ENCODE data around the gene SPEM3.

Gene SPEM3

GRCh38 chr17:7437950-7438614, 9.4 kb downstream of the SPEM3 start:
- 2% methylated on average over 48 of the region's 48 CpGs for WGBS
- no peaks in the 10 kb centered on the region for H3K36me3 ChIP-seq (ENCODE audit: insufficient read depth, low read length)
- H3K27me3 ChIP-seq (ENCODE audit: insufficient read depth, low read length), result peaks cover 39% of the 10 kb centered on the region
- peak overlapping the region; percentile 95 for H3K4me3 ChIP-seq (ENCODE audit: low read length)
- H3K9ac ChIP-seq (ENCODE audit: low read depth, low read length), result peak overlapping the region; percentile 50; the same call in 1 of the 2 replicates
- no peak overlapping the region for H3K27ac ChIP-seq (ENCODE audit: low read depth, low read length)
- no peaks in the 10 kb centered on the region for H3K9me3 ChIP-seq (ENCODE audit: insufficient read depth, low read depth, low read length)
- peaks cover 16% of the 10 kb centered on the region for H3K4me1 ChIP-seq (ENCODE audit: insufficient read depth, low read length)

GRCh38 chr17:7438656-7439460, 10.2 kb downstream of the SPEM3 start:
- Histone ChIP-seq H3K4me1 (ENCODE audit: insufficient read depth, low read length) (peaks cover 16% of the 10 kb centered on the region), H3K9me3 (ENCODE audit: insufficient read depth, low read depth, low read length) (no peaks in the 10 kb centered on the region), H3K4me3 (ENCODE audit: low read length) (peak overlapping the region; percentile 95), H3K27ac (ENCODE audit: low read depth, low read length) (no peak overlapping the region), H3K27me3 (ENCODE audit: insufficient read depth, low read length) (peaks cover 39% of the 10 kb centered on the region), H3K9ac (ENCODE audit: low read depth, low read length) (peak overlapping the region; percentile 50; the same call in 1 of the 2 replicates), H3K36me3 (ENCODE audit: insufficient read depth, low read length) (no peaks in the 10 kb centered on the region)
- WGBS, result 28% methylated on average over 11 of the region's 11 CpGs

GRCh38 chr17:7439462-7440112, 10.9 kb downstream of the SPEM3 start, which contains the start of gene FGF11:
Gene FGF11 (plus strand): TSS chr17:7439512. CDS start chr17:7439621, 109 bp downstream.
- H3K9ac ChIP-seq (ENCODE audit: low read depth, low read length), result peak within 1 kb of the TSS; percentile 87
- H3K9me3 ChIP-seq (ENCODE audit: insufficient read depth, low read depth, low read length), result no peaks in the 10 kb centered on the region
- peak within 1 kb of the TSS; percentile 96 for H3K27ac ChIP-seq (ENCODE audit: low read depth, low read length)
- H3K27me3 ChIP-seq (ENCODE audit: insufficient read depth, low read length), result peaks cover 39% of the 10 kb centered on the region
- H3K4me3 ChIP-seq (ENCODE audit: low read length), result peak within 1 kb of the TSS; percentile 95
- no peaks in the 10 kb centered on the region for H3K36me3 ChIP-seq (ENCODE audit: insufficient read depth, low read length)
- H3K4me1 ChIP-seq (ENCODE audit: insufficient read depth, low read length), result peaks cover 21% of the 10 kb centered on the region
- 2% methylated on average over 50 of the region's 50 CpGs for WGBS

- WGBS, result under 1% methylated on average over 46 of the region's 46 CpGs
- Histone ChIP-seq H3K4me1 (ENCODE audit: insufficient read depth, low read length) (peaks cover 22% of the 10 kb centered on the region), H3K4me3 (ENCODE audit: low read length) (peak overlapping the region; percentile 95), H3K27ac (ENCODE audit: low read depth, low read length) (peak overlapping the region; percentile 96), H3K27me3 (ENCODE audit: insufficient read depth, low read length) (peaks cover 39% of the 10 kb centered on the region), H3K36me3 (ENCODE audit: insufficient read depth, low read length) (no peaks in the 10 kb centered on the region), H3K9me3 (ENCODE audit: insufficient read depth, low read depth, low read length) (no peaks in the 10 kb centered on the region), H3K9ac (ENCODE audit: low read depth, low read length) (peak overlapping the region; percentile 87)
Observed at GRCh38 chr17:7440113-7440833, 11.6 kb downstream of the SPEM3 start.

GRCh38 chr17:7440834-7441195, 12.2 kb downstream of the SPEM3 start:
- H3K4me3 ChIP-seq (ENCODE audit: low read length), result peak overlapping the region; percentile 95
- H3K9ac ChIP-seq (ENCODE audit: low read depth, low read length), result peak overlapping the region; percentile 87
- WGBS, result under 1% methylated on average over 12 of the region's 12 CpGs
- H3K9me3 ChIP-seq (ENCODE audit: insufficient read depth, low read depth, low read length), result no peaks in the 10 kb centered on the region
- no peaks in the 10 kb centered on the region for H3K36me3 ChIP-seq (ENCODE audit: insufficient read depth, low read length)
- peaks cover 22% of the 10 kb centered on the region for H3K4me1 ChIP-seq (ENCODE audit: insufficient read depth, low read length)
- H3K27ac ChIP-seq (ENCODE audit: low read depth, low read length), result peak overlapping the region; percentile 96
- H3K27me3 ChIP-seq (ENCODE audit: insufficient read depth, low read length), result peaks cover 39% of the 10 kb centered on the region

GRCh38 chr17:7441266-7441665, 12.6 kb downstream of the SPEM3 start:
- Histone ChIP-seq H3K4me3 (ENCODE audit: low read length) (peak overlapping the region; percentile 95), H3K27ac (ENCODE audit: low read depth, low read length) (peak overlapping the region; percentile 96)

GRCh38 chr17:7442142-7442541, 13.5 kb downstream of the SPEM3 start:
- H3K9ac ChIP-seq (ENCODE audit: low read depth, low read length), result no peak overlapping the region
- H3K36me3 ChIP-seq (ENCODE audit: insufficient read depth, low read length), result no peaks in the 10 kb centered on the region
- no peaks in the 10 kb centered on the region for H3K9me3 ChIP-seq (ENCODE audit: insufficient read depth, low read depth, low read length)
- peaks cover 31% of the 10 kb centered on the region for H3K27me3 ChIP-seq (ENCODE audit: insufficient read depth, low read length)
- no peak overlapping the region for H3K4me3 ChIP-seq (ENCODE audit: low read length)
- WGBS, result 100% methylated on average over 2 of the region's 2 CpGs
- no peak overlapping the region for H3K27ac ChIP-seq (ENCODE audit: low read depth, low read length)
- H3K4me1 ChIP-seq (ENCODE audit: insufficient read depth, low read length), result peaks cover 27% of the 10 kb centered on the region

More at GRCh38 chr17:7441266-7441665, 12.6 kb downstream of the SPEM3 start:
- 37% methylated on average over 6 of the region's 7 CpGs for WGBS
- peaks cover 35% of the 10 kb centered on the region for H3K27me3 ChIP-seq (ENCODE audit: insufficient read depth, low read length)
- peaks cover 23% of the 10 kb centered on the region for H3K4me1 ChIP-seq (ENCODE audit: insufficient read depth, low read length)
- H3K36me3 ChIP-seq (ENCODE audit: insufficient read depth, low read length), result no peaks in the 10 kb centered on the region
- H3K9me3 ChIP-seq (ENCODE audit: insufficient read depth, low read depth, low read length), result no peaks in the 10 kb centered on the region
- H3K9ac ChIP-seq (ENCODE audit: low read depth, low read length), result peak overlapping the region; percentile 87

GRCh38 chr17:7443499-7444485, 15.1 kb downstream of the SPEM3 start:
- Histone ChIP-seq H3K9me3 (ENCODE audit: insufficient read depth, low read depth, low read length) (no peaks in the 10 kb centered on the region), H3K4me1 (ENCODE audit: insufficient read depth, low read length) (peaks cover 22% of the 10 kb centered on the region), H3K36me3 (ENCODE audit: insufficient read depth, low read length) (no peaks in the 10 kb centered on the region), H3K27me3 (ENCODE audit: insufficient read depth, low read length) (peaks cover 17% of the 10 kb centered on the region), H3K4me3 (ENCODE audit: low read length) (no peak overlapping the region), H3K27ac (ENCODE audit: low read depth, low read length) (no peak overlapping the region), H3K9ac (ENCODE audit: low read depth, low read length) (no peak overlapping the region)
- WGBS, result 84% methylated on average over 7 of the region's 7 CpGs

- peak within 1 kb of the TSS; percentile 68 for H3K4me3 ChIP-seq (ENCODE audit: low read length)
- H3K27ac ChIP-seq (ENCODE audit: low read depth, low read length), result peak within 1 kb of the TSS; percentile 81; the same call in 1 of the 2 replicates
- 2% methylated on average over 51 of the region's 51 CpGs for WGBS
- H3K4me1 ChIP-seq (ENCODE audit: insufficient read depth, low read length), result peaks cover 19% of the 10 kb centered on the region
- H3K36me3 ChIP-seq (ENCODE audit: insufficient read depth, low read length), result no peaks in the 10 kb centered on the region
- H3K27me3 ChIP-seq (ENCODE audit: insufficient read depth, low read length), result peaks cover 5% of the 10 kb centered on the region; the same call in 1 of the 2 replicates
- no peaks in the 10 kb centered on the region for H3K9me3 ChIP-seq (ENCODE audit: insufficient read depth, low read depth, low read length)
- peak within 1 kb of the TSS; percentile 62 for H3K9ac ChIP-seq (ENCODE audit: low read depth, low read length)
Observed at GRCh38 chr17:7444682-7445618, 16.3 kb downstream of the SPEM3 start, which contains the start of gene CHRNB1. Gene CHRNB1 (plus strand): TSS chr17:7445061. CDS start chr17:7445128, 67 bp downstream.

All from HUES64 (cell line).